ENCODE results near the gene UTF1.

GRCh38 chr10:133211959-133212852, 17.8 kb upstream of the UTF1 start:
- TF ChIP-seq TAF1 (IDR thresholded peaks at IDR 0.05; ENCODE audit: low read depth, low read length) (no peak), POLR2AphosphoS5 (IDR thresholded peaks at IDR 0.05; ENCODE audit: low read depth, low read length) (no peak), POLR2A (IDR thresholded peaks at IDR 0.05; ENCODE audit: low read depth, low read length) (no peak), POU2F2 (IDR thresholded peaks at IDR 0.05; ENCODE audit: low read depth, low read length) (no peak), SPI1 (IDR thresholded peaks at IDR 0.05; ENCODE audit: low read depth, low read length) (no peak)
